ENCODE measurements around the gene TMEM235.
"Not testable (repeated sequence)": the region's sequence is repeated elsewhere in the genome, so short reads cannot be mapped to it uniquely, and the experiment has no call there.

Gene TMEM235

GRCh38 chr17:78238823-78239488 is 7.5 kb downstream of the TMEM235 start:
- no peak for DNase-seq

- no peak for DNase-seq
Observed at GRCh38 chr17:78239489-78239931, 8.1 kb downstream of the TMEM235 start.

- DNase-seq: no peak
Observed at GRCh38 chr17:78240012-78240655, 8.7 kb downstream of the TMEM235 start.

GRCh38 chr17:78240839-78241238 is 9.4 kb downstream of the TMEM235 start:
- DNase-seq: no peak

- no peak for DNase-seq
Observed at GRCh38 chr17:78241277-78242023, 10.0 kb downstream of the TMEM235 start.

GRCh38 chr17:78242024-78242742 is 10.8 kb downstream of the TMEM235 start:
- DNase-seq: peak; percentile 17

GRCh38 chr17:78247304-78247703 is 15.9 kb downstream of the TMEM235 start:
- no peak for DNase-seq

GRCh38 chr17:78248051-78248914 is 16.9 kb downstream of the TMEM235 start:
- DNase-seq: no peak

- no peak for DNase-seq
Observed at GRCh38 chr17:78249074-78249817, 17.8 kb downstream of the TMEM235 start.

- DNase-seq: no peak
Observed at GRCh38 chr17:78249818-78250806, 18.7 kb downstream of the TMEM235 start.

GRCh38 chr17:78250891-78251772 is 19.7 kb downstream of the TMEM235 start:
- peak; percentile 74 for DNase-seq

GRCh38 chr17:78251773-78252103 is 20.3 kb downstream of the TMEM235 start:
- no peak for DNase-seq

GRCh38 chr17:78252111-78252634 is 20.7 kb downstream of the TMEM235 start:
- DNase-seq: peak; percentile 85

GRCh38 chr17:78252701-78253635 is 21.5 kb downstream of the TMEM235 start:
- no peak for DNase-seq

GRCh38 chr17:78253636-78253945 is 22.2 kb downstream of the TMEM235 start:
- not testable (repeated sequence) for DNase-seq

- DNase-seq: peak; percentile 71
Observed at GRCh38 chr17:78253946-78254672, 22.7 kb downstream of the TMEM235 start.

- DNase-seq: no peak
Observed at GRCh38 chr17:78255029-78255656, 23.7 kb downstream of the TMEM235 start.

All from CD4-positive, alpha-beta T cell treated with Interleukin-4 for 4 hours (primary cell).